Left forelimb (tissue), 1 donor: Measurements from ENCODE around the gene FGD5.

Experiments
- DNase-seq: peaks from one replicate; pipeline ENCODE4 v3.0.0-alpha.2; 2018; ENCODE audit warnings: low spot score

FGD5 gene

DNA sequence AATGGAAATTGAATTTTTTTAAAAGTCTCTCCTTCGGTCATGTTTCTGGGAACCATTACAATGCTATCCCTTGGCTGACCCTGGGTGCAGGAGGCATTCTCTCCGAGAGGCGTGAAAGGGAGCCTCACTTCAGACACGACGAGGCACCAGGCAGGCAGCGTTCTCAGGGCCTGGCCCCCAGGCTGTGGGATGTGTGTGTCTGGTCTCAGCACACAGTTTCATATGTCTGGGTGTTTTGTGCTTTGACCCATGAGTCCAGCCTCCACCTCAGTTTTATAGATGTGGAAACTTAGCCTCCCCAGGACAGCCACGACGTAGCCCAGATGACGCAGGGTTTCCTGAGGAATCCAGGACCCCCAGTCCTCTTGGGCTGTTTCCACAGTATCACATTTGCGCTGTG is 34.0 kb downstream of the FGD5 start:
- no peak for DNase-seq

DNA sequence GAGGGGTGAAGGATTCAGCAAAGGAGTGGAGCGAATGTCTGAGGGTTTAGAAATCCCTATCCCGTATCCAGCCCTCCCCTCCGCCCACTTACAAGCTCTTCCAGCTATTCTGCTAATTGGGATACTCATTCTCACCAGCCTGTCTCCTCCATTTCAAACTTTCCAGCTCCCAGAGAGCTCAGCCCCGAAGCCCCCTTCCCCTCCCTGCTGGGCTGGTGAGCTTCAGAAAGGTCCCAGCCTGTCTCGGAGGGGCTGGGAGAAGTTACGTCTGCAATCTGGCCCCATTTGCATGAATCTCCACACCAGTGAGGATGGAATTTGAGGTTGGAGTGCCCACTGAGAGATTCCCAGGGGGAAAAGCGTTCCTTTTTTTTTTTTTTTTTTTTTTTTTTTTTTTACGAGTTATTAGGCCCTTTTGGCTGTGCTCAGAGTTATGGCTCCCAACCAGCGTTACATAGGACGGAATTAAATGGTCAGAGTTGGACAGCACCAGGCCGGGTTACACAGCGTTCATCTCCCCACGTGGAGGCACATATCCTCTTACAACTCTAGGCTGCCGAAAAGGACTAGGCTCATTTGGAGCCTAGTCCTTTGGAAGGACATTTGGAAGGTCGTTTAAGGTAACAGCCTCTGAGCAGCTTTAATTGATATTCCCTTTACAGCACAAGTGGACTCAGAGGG is 34.6 kb downstream of the FGD5 start:
- DNase-seq, result no peak

DNA sequence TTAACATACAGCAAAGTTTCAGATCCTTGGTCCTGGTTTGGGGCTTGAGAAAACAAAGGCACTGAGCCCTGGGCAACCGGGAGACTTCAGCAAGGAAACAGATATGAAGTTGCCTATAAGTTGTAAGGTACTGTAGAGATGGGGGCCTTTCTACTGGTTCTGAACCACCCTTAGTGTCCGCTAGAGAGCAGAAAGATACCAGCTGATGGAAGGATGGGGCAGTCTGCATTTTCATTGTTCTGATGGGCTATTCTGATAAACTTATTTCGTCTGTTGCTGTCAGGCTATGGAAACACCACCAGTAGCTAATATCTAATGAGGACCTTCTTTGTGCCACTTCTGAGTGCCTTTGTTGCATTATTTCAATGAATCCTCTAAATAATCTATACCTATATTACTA is 38.7 kb downstream of the FGD5 start:
- no peak for DNase-seq

DNA sequence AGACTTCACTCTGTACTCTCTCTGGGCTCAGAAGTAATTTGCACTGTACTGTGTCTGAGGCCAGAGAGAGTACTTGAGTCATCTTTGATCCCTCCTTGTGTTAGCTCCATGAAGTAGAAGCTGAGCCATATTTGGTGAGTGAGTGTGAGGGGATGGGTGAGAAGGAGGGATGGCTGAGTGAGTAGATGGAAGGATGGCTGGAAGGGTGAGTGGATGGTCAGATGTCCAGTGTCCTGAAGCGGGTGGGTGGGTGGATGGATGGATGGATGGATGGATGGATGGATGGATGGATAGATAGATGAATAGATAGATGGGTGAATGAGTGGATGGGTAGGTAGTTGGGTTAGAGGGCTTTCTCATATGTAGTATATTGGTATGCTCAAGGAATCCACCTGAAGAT is 39.3 kb downstream of the FGD5 start:
- no peak for DNase-seq

DNA sequence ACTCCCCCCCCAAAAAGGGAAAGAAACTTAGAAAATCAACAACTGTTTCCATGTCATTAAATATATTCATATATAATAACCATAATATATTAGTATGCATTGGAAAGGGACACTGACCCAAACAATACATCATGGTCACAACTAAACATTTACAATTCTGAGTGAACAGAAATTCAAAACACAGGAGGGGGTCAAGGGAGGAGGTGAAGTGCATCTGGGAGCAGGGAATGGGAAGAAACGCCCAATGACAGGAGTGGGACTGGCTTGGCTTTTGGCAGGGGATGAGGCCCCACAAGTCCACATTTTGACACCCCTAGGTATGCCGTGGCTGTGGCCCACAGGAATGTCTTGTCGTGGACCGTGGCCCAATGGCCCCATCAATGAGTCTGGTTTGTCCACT is 41.1 kb downstream of the FGD5 start:
- DNase-seq, result no peak

DNA sequence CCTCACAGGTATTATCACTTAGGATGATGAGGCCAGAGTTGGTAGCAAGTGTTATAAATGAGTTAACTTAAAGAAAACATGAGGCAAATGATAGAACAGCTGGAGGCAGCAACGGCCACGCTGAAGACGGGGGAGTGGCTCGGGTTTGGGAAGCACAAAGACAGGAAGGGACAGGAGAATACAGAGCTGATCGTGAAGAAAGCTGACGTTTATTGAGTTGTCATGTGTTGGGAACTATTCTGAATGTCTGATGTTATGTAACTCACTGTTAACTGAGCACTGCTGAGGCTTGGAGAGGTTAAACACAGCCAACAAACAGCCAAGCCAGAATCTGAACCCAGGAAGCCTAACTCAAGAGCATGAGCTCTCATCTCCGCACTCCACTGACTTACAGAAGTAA is 42.3 kb downstream of the FGD5 start:
- no peak for DNase-seq

DNA sequence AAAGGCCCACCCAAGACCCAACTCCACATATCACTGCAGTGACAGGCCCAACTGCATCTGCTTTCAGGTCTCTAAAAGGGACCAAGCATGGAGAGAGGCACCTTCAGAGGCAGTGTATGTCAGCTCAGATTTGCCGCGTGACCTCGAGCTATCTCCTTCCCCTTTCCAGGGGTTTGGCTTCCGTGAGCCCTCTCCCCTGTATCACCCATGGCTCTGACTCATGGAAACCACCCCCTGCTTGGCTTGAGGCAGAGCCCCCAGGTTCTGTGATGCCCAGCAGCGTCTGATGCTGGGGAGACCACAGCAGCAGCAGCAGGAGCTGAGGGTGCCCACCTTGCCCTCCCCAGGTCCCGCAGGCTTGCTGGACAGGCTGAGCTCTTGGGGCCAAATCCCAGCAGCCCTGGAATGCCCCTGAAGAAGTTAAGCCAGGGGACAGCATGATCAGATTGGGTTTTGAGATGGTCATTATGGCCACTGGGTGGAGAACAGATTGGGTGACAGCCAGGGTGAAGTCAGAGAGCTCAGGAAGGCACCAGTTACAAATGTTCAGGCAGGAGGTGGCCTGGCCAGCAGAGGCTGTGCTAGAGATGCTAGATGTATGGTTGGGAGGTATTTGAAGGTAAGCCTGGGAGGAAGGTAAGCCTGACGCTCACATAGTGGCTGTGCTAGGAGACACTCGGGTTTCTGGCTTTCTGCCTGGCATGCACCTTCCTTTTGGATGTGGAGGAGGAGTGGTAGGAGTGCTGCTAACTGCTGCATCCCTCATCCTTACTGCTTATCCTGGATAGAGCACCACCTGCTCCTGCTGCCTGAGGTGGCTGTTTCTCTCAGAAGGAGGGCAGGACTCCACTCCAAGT is 42.9 kb downstream of the FGD5 start:
- no peak for DNase-seq

DNA sequence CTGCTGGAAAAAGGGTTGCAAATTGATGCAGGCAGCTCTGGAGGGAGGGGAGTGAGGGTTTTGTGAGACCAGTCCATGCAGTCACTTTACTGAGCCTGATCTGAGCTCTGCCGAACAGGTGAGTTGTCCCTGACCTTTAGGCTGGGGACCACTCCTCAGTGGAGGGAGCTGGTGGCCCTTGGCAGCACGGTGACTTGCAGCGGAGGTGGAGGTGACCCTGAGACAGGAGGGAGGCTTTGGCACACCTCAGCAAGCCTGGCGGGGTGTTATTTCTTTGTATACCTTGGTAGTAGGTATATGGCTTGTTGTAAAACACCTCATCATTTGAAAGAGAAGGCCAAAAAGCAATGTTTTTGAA is 43.5 kb downstream of the FGD5 start:
- DNase-seq, result no peak

DNA sequence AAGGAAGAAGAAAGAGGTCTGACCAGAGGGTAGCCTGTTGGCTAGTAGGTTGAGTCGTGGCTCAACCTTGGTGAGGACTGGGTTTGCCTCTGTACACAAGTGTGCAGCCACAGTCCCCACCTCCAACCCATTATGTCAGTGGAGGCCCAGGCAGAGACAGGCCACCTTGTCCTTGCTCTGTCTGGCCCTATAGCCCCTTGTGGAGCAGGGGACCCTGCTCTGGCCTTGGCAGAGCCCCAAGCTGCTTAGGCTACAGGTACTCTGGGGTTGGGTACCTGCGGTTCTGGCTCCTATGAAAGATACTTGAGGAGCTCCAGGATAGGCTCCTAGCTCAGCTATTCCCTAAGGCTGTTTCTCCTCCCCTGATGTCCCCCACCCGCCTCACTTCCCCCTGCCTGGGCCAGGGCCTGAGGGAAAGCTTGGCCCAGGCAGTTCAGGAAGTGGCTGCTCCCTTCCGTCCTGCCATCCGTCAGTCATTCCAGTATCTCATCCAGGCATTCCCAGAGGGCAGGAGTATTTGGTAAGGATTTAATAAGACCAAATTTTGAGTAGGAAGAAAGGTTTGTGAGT is 44.0 kb downstream of the FGD5 start:
- no peak for DNase-seq

DNA sequence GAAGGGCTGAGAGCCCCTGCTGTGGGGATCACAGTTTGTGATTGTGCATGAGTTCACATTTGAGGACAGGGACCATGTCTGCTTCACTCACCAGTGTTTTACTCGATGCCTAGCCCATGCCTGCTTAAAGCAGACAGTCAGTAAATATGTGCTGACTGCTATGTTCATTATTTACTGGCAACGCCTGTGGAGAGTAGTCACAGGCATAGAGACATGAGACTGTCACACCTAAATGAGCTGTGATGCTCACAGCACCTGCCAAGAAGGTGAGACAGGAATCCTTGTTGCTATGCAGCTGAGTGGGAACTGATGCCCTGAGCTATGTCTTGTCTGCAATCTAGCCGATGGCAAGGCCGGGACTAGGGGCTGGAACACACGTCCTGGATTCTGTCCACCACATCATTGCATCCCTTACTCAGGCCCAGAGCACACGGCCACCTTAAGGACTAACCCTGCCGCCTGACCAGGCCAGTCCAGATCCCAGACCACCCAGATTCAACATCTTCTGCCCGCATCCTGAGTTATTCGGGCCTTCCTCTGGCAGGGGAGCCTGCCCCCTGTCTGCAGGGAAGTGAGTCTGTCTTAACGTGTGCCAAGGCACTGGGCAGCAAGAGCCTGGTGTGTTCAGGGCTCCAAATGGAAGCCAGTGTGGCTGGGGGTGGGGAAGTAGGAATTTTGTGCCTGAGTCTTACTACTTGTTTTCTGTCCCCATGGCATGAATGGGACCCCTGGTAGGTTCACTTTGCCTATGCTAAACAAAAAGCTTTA is 44.8 kb downstream of the FGD5 start:
- DNase-seq, result no peak

DNA sequence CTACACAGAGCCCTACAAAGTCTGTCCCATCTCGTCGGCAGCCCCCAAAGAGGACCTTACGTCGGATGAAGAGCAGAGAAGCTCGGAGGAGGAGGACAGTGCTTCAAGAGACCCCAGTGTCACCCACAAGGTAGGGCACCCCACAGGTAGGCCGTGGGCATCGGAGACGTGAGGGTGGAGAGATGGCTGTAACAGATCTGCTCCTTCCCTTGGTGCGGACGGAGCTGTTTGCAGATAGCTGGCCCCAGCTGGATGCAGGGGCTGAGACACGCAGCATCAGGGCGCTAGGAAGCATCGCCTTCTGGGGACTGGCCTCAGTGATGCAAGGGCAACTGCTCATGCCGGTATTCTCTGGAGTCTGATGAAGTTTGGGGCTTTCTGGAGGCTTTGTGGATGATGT is 45.4 kb downstream of the FGD5 start:
- no peak for DNase-seq

DNA sequence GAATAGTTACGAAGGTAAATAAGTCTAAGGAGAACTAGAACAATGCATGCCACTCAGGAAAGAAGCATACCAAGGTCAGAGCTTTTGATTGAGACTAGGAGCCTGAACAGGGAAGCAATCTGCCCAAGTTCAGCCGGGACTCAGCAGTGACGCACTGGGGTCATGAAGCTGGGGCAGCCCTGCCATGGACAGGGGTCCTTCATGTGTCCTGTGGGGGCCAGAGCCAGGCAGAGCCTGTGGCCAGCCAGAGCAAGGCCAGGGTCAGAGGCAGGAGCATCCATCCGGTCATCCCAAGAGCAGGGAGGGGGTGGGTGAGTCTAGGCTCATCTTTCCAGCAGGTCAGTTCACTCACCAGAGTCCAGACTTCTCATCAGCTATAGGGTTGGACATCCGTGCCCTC is 47.9 kb downstream of the FGD5 start:
- no peak for DNase-seq

DNA sequence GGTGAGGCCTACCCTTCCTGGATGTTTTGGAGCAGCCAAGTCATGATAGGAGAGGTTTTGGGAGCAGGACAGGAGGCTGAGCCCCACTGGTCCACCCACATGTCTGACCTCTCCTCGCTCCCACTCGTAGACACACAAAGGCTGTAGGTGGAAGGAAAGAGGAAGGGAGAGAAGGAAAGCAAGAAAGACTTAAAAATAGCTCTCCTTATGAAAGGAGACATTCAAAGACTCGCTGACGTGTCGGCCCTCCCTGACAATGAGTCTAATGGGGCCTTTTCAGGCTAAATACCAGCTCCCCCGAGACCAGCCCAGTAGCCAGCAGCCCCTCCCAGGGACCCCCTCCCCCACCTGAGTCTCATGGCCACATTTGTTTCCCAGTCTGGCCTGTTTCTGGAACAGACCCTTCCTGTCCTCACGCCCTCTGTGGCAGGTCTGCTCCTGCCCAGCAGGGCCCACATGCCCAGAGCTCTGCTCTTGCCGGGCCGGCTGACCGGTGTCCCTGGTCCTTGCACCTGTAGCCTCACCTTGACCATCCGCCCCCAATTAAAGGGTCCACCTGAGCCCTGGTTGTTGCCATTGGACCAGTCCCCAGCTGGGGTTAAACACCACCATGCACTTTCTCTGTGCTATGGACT is 49.3 kb downstream of the FGD5 start:
- DNase-seq, result no peak

DNA sequence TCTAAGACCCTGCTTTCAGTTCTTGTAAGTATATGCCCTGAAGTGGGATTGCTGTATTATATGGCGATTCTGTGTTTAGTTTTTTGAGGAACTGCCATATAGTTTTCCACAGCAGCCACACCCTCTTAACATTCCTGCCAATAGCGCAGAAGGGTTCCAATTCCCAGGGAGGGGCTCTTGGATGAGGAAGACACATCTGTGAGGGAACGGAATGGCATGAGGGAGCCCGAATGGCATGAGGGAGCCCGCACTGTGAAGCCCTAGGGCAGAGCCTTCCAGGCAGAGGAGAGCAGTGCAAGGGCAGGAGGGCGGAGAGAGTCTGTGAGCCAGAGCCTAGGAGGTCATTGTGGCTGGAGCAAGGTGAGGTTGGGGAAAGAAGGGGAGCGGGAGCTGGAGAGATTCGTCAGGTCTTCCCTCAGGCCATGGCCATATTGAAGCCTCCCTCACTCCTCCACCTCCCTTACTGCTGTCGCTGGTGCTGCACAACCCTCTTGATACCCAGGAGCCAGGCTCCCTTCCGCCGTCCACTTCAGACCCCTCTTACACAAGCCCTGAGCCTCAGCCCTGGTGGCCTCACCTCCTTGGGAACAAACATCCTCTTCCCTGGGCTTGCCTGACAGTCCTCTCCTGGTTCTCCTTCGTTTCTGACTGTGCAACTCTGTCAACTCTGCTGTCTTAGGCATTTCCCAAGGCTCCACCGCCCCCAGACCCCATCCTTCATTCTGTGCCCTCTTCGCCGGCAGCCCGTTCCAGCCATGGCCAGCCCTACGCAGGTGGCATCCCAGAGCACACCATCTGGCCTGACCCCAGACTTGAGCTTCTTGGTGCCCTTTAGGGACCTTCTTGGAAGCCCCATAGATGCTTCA is 51.4 kb downstream of the FGD5 start:
- peak; percentile 57 for DNase-seq

DNA sequence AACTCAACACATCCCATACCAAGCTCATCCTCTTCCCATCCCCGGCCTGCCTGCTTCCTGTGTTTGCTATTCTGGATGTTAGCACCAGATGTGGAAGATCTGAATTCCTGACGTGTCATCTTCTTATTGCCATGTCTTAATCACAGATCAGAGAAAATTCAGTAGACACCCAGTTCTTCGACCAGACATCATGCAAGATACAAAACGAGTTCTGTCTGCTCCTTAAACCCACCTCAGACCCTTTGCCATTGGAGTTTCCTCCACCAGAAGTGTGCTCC is 52.0 kb downstream of the FGD5 start:
- DNase-seq, result no peak

DNA sequence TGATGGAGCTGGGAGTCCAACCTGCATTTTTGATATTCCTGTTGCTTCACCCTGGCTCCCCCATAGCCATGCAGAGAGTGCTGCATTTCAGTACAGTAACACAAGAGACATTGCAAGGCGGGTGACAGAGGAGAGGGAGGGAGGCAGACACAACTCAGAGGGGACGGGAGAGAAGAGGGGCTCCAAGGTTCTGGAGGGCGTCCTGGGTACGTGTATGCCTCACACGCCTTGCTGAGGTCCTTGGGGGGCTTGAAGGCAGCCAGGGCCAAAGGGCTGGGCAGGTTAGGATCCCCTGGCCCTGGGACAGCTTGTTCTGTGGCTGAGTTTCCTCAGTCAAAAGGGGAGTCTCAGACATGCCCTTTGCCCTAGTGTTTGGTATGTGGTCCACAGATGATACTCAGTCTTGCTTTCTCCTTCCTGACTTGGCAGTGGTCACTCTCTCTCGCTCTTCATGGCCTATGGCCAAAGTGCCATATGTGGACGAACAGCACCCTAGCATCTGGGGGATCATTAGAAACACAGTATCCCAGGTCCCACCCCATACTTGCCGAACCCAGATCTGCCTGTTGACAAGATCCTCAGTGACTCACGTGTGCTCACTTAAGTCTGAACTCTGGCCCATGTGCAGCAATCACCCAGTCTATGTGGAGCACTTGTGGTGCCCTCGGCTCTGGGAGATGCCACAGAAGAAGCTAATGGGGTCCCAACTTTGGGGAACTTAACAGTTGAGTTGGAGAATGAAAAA is 52.9 kb downstream of the FGD5 start:
- peak; percentile 46 for DNase-seq

DNA sequence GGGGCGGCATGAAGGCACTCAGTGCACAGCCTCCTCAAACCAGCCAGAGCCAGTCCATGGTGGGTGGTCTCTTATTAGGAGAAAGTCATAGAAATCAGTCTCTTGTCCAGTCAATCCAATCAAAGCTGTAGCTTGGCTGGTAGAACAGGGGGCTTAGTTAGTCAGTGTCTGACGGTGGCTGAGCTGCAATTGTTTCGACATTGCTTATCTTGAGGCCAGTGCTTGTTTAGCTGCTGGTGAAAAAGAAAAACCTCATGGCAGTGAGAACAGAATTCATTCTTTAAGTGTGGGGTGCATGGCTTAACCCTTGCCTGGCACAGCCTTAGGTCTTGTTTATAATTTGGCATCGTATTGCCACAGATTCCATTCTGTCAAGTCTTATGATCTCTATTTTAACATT is 53.9 kb downstream of the FGD5 start:
- DNase-seq, result no peak

DNA sequence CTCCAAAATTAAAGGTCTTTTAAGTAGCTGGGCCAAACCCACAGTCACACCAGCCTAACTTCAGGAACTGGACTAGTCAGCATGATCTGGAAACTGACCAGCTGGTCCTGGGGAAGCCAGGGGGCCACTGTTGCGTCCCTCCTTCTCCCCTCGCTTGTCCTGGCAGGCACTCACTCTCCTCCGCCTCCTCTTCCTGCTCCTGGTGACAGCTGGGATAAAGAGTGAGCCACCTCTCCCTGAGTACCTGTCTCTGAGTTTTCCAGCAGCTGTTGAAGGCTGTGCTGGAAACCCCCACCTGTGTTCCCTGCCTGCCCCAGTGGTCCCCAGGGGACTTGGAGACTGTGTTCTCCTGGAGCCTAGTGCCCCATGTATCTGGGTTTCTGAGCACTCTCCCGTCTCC is 56.0 kb downstream of the FGD5 start:
- no peak for DNase-seq

DNA sequence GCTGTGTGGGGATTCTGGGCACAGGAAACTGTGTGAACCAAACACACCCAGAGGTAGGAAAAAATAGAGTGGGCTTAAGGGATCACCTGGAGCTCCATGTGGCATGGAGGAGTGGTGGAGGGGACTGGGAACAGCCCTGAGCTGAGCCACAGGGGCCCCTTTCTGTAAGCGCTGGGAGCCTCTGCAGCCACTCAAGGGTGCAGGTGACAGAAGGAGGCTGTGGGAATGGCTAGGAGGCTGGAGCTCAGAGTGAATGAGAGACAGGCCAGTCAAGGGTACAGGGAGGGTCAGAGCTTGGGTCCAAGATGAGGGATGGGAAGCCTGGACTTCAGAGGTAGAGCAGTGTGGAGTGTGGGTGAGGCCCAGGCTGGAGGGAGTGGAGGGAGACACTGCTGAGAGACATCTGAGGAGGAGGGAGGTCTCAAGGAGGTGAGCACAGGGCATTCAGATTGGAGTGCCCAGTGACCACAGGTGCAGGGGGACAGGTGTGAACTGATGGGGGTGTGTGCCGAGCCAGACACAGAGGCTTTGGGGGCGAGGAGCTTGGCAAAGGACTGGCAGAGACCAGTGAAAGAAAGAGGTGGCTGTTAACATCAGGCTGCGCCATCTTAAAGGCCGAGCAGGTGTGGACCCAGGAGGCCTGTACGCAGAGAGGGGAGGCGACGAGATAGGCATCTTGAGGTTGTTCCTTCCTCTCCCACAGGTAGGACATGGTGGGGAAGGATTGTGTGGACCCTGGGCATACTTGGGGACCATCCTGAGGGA is 56.8 kb downstream of the FGD5 start:
- no peak for DNase-seq

DNA sequence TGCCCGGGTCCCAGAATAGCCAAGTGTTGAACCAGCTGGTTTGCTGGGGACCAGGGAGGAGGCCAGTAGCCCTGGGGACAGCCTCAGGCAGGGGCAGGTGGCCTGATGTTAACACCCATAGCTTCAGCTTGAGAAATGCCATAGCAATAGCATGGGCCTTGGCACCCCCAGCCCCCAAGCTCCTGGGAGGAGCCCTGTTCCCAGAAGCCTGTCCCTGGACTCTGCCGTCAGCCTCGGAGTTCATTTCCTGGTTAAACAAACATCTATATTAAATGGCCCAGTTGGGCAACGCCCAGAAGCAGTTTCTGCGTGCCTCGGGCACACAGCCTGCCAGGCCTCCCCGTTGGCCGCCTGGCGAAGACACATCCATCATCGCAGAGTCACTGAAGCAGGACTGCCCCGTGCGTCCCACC is 58.2 kb downstream of the FGD5 start:
- peak; percentile 55 for DNase-seq
